Brain microvascular endothelial cell (primary cell): ENCODE data around the gene KCNMA1.

Experiments used
- DNase-seq: peaks from one replicate; pipeline ENCODE4 v3.0.0-alpha.2; 2020
- H3K27ac ChIP-seq: fragments of 250-450 bp; sonication (Bioruptor Pico); 2 replicates; pipeline ENCODE4 v1.5.1; 2020; ENCODE audit warnings: mild to moderate bottlenecking, moderate library complexity
- H3K27me3 ChIP-seq: fragments of 250-450 bp; sonication (Bioruptor Pico); replicated peaks from 2 replicates; pipeline ENCODE4 v1.5.1; 2020; ENCODE audit warnings: mild to moderate bottlenecking
- H3K36me3 ChIP-seq: fragments of 250-450 bp; sonication (Bioruptor Pico); replicated peaks from 2 replicates; pipeline ENCODE4 v1.5.1; 2020; ENCODE audit warnings: mild to moderate bottlenecking
- H3K4me3 ChIP-seq: 2 replicates; pipeline ENCODE4 v1.5.1; 2011; ENCODE audit warnings: low read depth, mild to moderate bottlenecking, control low read depth, low read length, moderate library complexity
- in situ Hi-C: cut with HindIII; loops from 2 replicates; pipeline ENCODE4 v1.10.0; 2017; ENCODE audit warnings: low sequenced_read_pairs, low pct_ligation_motif_present
- TF ChIP-seq, protein P1 (sequence below): IDR thresholded peaks from 2 replicates; pipeline ENCODE4 v1.5.1; 2011; ENCODE audit warnings: low read depth, mild to moderate bottlenecking, moderate library complexity, low read length, control low read depth, inconsistent platforms; ENCODE audit errors: missing control alignments

Gene KCNMA1

GRCh38 chr10:77308084-77308732, 329.4 kb downstream of the KCNMA1 start:
- Histone ChIP-seq H3K36me3 (no peaks in the 10 kb centered on the region), H3K27me3 (no peaks in the 10 kb centered on the region), H3K27ac (no peak overlapping the region), H3K4me3 (no peak overlapping the region)
- in situ Hi-C loops: no loop called here
- TF ChIP-seq, protein P1, sequence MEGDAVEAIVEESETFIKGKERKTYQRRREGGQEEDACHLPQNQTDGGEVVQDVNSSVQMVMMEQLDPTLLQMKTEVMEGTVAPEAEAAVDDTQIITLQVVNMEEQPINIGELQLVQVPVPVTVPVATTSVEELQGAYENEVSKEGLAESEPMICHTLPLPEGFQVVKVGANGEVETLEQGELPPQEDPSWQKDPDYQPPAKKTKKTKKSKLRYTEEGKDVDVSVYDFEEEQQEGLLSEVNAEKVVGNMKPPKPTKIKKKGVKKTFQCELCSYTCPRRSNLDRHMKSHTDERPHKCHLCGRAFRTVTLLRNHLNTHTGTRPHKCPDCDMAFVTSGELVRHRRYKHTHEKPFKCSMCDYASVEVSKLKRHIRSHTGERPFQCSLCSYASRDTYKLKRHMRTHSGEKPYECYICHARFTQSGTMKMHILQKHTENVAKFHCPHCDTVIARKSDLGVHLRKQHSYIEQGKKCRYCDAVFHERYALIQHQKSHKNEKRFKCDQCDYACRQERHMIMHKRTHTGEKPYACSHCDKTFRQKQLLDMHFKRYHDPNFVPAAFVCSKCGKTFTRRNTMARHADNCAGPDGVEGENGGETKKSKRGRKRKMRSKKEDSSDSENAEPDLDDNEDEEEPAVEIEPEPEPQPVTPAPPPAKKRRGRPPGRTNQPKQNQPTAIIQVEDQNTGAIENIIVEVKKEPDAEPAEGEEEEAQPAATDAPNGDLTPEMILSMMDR: no peak
- no peak for DNase-seq

DNA sequence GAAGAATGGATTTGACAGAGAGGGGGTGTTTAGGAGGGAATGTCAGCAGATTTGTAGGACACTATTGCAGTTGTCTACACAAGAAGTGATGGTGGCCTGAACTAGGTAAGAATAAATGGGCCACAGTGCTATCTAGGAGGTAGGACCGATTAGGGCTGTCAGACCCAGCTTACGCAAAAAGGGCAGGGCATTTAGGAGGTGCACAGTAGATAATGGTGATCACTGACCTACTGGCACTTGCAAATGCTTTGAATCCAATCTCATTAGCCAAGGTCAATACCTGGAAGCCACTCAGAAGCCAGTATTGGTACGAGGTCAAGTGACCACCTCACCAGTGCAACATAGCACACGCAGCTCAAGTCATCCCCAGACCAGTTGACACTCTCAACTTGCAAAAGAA, 330.9 kb downstream of the KCNMA1 start:
- TF ChIP-seq, protein P1: no peak
- H3K4me3 ChIP-seq: no peak overlapping the region
- no peak for DNase-seq
- in situ Hi-C loops: no loop called here
- H3K27me3 ChIP-seq: no peaks in the 10 kb centered on the region
- no peaks in the 10 kb centered on the region for H3K36me3 ChIP-seq
- H3K27ac ChIP-seq: no peak overlapping the region

DNA sequence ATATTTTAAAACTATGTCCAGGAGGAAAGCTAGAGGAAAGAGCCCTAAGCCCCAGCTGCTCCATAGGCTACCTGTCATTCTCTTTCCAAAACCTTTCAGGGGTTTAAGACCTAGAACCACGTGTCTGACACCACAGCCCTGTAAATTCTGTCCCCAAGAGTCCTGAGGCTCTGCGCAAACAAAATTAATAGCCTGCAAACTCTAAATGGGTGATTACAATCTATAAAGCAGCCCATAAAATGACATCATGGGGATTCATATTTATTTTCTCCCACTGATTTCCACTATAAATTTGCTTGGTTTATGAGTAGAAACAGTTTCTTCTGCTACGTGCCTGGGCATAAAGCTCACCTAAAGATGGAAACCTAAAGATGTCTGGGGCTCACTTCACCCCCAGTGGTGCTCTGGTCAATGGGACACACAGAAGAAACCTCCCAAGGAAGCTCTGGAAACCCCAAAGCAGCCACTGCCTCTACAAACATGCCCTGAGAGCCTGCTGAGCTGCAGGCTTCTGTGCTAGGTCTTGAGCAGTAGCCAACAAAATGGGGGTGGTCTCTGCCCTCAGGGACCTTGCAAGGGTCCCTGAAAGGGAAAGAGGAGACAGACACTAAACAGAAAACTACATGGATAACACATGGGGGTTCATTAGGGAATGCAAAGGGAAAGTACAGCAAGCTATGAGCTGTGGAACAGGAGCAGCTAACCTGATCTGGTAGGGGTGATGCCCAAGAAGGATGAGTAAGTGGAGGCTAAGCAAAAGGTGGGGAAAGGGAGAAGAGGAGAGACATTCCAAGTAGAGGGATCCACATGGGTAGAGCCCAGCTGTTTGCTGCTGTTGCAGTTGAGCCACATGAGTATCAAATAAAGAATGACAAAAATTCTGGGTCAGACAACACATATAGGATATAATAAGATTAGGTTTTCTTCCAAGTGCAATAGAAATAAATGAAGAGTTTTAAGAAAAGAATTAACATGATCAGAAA, 331.7 kb downstream of the KCNMA1 start:
- TF ChIP-seq, protein P1: no peak
- Histone ChIP-seq H3K36me3 (no peaks in the 10 kb centered on the region), H3K4me3 (no peak overlapping the region), H3K27me3 (no peaks in the 10 kb centered on the region), H3K27ac (no peak overlapping the region)
- DNase-seq: no peak
- in situ Hi-C loops: no loop called here

DNA sequence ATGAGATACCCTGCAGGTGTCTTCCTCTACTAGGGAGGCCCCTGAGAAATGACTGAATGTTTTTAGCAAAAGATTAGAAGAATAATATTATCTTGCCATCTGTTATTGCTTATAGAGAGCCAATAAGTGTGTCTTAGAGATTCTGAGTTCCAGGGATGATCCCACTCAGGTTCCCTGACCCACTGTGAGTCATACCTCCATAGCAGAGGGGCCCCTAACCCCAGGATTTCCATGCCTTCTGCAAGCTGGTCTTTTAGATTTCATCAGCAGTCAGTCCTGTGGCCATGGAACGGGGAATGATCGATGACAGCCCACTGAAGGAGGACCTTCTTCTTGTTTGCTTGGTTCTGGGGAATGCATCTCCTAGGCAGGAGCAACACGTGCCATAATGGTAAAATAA, 333.4 kb downstream of the KCNMA1 start:
- no peak for DNase-seq
- Histone ChIP-seq H3K27ac (no peak overlapping the region), H3K36me3 (no peaks in the 10 kb centered on the region), H3K27me3 (no peaks in the 10 kb centered on the region), H3K4me3 (no peak overlapping the region)
- TF ChIP-seq, protein P1: no peak
- in situ Hi-C loops: no loop called here

DNA sequence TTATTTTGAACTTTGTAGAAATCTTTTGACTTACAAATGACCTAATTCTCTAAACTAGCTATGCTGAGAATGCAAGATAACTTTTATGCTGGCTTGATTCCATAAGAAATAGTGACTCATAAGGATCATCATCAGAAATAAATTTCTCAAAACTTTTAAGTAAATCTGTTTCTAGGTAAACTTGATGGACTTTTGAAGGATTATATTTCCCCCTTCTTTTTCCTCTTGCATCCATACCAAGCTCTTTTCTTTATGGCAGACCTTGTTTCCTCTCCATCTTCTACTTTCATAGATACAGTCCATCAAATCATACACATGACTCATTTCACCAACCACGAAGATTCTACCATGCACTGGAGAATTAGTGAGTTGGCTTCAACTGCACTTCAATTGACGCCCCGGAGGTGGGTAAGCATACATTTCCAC, 336.3 kb downstream of the KCNMA1 start:
- in situ Hi-C loops: no loop called here
- no peaks in the 10 kb centered on the region for H3K27me3 ChIP-seq
- H3K4me3 ChIP-seq: no peak overlapping the region
- no peak for DNase-seq
- TF ChIP-seq, protein P1: no peak
- peak overlapping the region; percentile 3 for H3K27ac ChIP-seq
- H3K36me3 ChIP-seq: no peaks in the 10 kb centered on the region
